ENCODE measurements around the gene SRPK3. TPM values are rescaled to one million over a fixed set of nuclear protein-coding genes. Genes with fewer than 3 reads are reported as not detected.

SRPK3 gene
- total RNA-seq, 1 donor, result 0.54 TPM

GRCh38 chrX:153800177-153800722, 19.4 kb downstream of the SRPK3 start:
- TF ChIP-seq CTCF (IDR thresholded peaks at IDR 0.05; ENCODE audit: insufficient read depth, low read length), result no peak
- H3K4me3 ChIP-seq (ENCODE audit: low read depth, low read length), result no peak overlapping the region
- no peak for DNase-seq (ENCODE audit: low read depth)

GRCh38 chrX:153800746-153801145, 19.9 kb downstream of the SRPK3 start:
- no peak for TF ChIP-seq CTCF (IDR thresholded peaks at IDR 0.05; ENCODE audit: insufficient read depth, low read length)
- no peak for DNase-seq (ENCODE audit: low read depth)
- no peak overlapping the region for H3K4me3 ChIP-seq (ENCODE audit: low read depth, low read length)

GRCh38 chrX:153801669-153802068, 20.8 kb downstream of the SRPK3 start:
- DNase-seq (ENCODE audit: low read depth), result no peak
- H3K4me3 ChIP-seq (ENCODE audit: low read depth, low read length), result no peak overlapping the region
- TF ChIP-seq CTCF (IDR thresholded peaks at IDR 0.05; ENCODE audit: insufficient read depth, low read length), result no peak

DNA sequence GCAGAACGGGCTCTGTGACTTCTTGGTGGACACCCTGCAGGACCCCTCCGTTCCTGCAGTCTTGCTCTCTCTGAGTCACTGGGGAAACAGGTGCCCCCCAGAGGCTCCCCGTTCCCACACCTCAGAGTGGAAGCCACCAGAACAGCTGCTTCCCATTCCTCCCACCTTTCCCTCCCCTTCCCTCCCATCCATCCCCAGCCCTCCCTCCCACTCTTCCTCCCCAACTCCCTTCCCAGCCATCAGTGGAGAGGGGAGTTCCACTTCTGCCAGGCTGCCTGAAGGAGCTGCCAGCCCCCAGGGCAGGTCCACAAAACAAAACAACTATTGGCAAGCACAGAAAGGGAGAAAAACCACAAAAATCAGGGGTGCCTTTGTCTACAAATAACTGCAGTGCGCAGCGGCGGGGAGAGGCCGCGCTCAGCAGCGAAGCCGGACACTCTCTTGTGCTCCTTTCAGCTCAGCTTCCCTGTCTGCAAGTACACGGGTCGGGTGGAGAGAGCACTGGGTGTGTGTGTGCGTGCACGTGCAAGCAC, 21.7 kb downstream of the SRPK3 start:
- no peak for DNase-seq (ENCODE audit: low read depth)
- no peak overlapping the region for H3K4me3 ChIP-seq (ENCODE audit: low read depth, low read length)
- no peak for TF ChIP-seq CTCF (IDR thresholded peaks at IDR 0.05; ENCODE audit: insufficient read depth, low read length)

DNA sequence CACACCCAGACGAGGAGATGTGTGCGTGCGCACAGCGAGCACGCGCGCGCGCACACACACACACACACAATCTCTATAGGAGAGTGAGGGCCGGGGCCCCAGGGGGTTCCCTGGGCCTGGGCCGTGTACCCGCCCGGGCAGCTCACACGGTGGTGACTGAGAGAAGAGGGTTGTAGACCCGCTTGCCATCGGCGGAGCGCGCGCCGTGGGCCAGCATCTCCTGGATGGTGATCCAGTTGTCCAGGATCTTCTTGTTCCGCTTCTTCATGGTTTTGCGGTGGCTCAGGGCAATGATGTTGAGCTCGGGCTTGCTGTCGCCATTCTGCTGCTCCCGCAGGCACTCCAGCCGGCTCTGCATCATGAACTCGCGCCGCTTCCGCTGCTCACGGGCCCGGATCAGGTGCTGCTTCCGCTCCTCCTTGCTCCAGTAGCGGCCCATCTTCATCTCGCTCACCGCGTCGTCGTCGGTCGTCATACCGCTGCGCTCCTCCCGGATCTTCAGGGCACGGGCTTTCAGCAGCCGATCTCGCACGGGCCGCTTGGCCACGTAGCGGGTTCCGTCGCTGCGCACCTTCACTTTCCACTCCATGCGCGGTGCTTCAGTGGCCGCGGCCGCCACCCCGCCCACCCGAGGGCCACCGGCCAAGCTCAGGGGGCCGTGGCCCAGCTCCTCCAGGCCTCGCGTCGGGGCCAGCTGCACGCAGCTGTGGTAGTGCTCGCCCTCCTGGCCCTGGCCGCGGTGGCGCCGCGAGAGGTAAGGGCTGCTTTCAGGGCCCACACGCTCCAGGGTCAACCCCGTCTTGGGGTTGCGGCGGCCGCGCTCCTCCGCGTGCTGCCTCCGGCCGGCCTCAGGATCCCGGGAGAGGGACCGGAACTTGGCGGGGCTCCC, 22.6 kb downstream of the SRPK3 start:
- DNase-seq (ENCODE audit: low read depth), result no peak
- TF ChIP-seq CTCF (IDR thresholded peaks at IDR 0.05; ENCODE audit: insufficient read depth, low read length), result no peak
- no peak overlapping the region for H3K4me3 ChIP-seq (ENCODE audit: low read depth, low read length)

- no peak for TF ChIP-seq CTCF (IDR thresholded peaks at IDR 0.05; ENCODE audit: insufficient read depth, low read length)
- DNase-seq (ENCODE audit: low read depth), result no peak
- H3K4me3 ChIP-seq (ENCODE audit: low read depth, low read length), result no peak overlapping the region
Observed at GRCh38 chrX:153804100-153804595, 23.3 kb downstream of the SRPK3 start.
